Measurements from ENCODE around the gene CDH24.

The CDH24 gene

GRCh38 chr14:23089498-23090253 lies 32.4 kb upstream of the CDH24 start:
- DNase-seq (ENCODE audit: low read depth) = no peak

- no peak for DNase-seq (ENCODE audit: low read depth)
Observed at GRCh38 chr14:23086565-23086964, 29.2 kb upstream of the CDH24 start.

DNA sequence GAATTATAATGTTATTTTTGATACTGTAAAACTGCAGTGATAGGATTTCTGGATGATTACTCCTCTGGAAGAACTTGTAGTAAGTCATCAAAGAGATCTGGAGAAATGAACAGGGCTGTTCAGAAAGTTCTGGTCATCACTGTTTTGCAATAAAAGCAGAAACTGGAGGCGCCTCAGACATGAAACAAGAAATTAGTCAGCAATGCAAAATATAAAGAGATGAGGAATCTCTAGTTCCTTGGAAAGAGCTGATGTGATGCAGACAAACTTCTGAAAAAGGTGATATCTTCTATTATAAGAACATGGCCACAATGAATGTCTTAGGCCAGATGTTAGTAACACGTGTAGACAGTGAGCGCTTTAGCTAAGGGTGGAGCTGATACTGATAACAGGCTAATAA lies 28.1 kb upstream of the CDH24 start:
- no peak for DNase-seq (ENCODE audit: low read depth)

DNA sequence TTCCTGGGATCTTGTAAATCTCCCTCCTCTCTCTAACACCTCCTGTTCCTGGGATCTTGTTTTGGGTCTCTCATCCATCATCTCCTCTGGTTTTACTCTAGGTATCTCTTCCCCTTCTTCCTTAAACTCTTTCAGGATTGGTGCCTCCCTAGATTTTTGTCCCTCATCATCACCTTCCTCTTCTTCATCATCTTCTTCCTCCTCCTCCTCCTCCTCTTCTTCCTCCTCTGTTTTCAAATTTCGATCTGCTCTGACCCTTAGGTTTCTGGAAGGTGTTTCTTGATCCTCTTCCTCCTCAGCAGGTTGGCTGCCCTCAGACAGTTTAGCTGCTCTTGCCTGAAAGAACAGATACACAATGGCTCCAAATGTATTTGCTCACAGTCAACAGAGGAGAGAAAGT lies 23.2 kb upstream of the CDH24 start:
- DNase-seq (ENCODE audit: low read depth) = no peak

GRCh38 chr14:23079716-23080115 lies 22.4 kb upstream of the CDH24 start:
- DNase-seq (ENCODE audit: low read depth) = no peak

GRCh38 chr14:23078692-23079116 lies 21.4 kb upstream of the CDH24 start:
- peak; percentile 98 for DNase-seq (ENCODE audit: low read depth)

- DNase-seq (ENCODE audit: low read depth) = no peak
Observed at GRCh38 chr14:23077962-23078361, 20.6 kb upstream of the CDH24 start.

DNA sequence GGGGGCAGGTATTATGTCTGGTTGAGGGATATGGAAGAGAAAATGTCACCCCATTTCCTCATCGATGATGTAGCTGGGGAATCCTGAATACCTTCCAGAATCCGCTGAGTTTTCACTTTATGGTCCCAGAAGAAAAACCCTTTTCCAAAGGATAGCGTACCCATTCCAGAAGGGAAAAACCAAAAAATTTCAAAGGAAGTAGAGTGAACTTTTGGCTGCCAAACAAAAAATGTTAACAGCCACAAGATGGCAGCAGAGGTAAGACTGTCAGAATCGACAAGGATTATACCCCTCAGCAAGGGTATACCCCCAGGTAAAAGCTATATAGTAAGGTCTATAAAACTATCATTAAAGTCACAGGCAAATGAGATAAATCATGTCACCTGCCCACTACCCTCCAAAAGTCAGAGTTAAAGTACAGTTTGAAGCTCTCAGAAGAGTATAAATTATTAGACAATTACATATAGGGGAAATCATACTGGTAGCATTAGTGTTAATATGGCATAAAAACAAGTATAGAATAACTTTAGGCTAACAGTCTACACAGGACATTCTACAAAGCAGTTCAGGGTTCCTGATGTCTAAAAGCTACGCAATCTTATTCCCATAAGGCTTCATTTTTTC lies 19.6 kb upstream of the CDH24 start:
- DNase-seq (ENCODE audit: low read depth) = no peak

DNA sequence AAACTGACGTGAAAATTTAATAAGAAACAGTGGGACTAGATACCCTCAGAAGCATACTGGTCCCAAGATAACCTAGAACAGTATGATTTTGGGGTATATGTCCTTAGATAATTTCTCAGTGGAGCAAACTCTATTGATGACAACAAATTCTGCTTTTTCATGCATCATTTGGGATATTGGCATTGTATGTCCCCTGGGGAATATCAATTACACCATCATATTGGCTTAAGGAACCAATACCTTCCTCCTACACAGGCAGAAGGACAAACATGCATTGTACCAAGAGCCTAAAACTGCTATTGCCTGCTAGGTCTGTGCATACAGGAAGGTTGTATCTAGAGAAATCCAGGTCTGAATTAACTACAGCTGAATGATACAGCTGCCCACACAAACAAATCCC lies 17.6 kb upstream of the CDH24 start:
- DNase-seq (ENCODE audit: low read depth) = no peak

DNA sequence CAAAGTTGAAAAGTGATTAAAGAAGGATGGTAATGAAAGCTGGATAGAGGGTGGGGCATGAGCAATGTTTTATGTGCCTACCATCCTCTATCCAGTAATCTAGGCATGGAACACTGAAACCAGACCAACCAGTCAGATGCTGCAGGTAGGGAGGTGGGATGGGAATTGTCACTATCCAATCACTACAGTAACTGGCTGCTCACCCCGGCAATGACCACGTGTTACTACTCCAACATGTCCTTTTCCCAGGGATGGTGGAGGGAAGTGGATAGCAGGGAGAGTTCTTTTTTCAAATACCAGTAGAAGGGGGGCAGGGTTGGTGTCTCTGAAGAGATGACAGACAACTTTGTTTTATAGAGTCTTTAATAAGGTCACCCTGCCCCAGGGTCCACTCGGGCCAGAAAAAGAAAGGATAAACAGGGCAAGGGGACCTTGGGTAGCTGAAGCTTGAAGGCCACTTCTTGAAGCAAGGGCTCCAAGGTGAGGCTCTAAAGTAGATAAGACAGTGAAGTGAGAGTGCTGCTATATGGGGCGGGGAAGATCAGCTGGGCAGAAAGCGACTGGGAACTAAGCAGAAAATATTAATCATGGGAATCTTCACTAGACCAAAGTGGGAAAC lies 14.7 kb upstream of the CDH24 start:
- DNase-seq (ENCODE audit: low read depth) = no peak

DNA sequence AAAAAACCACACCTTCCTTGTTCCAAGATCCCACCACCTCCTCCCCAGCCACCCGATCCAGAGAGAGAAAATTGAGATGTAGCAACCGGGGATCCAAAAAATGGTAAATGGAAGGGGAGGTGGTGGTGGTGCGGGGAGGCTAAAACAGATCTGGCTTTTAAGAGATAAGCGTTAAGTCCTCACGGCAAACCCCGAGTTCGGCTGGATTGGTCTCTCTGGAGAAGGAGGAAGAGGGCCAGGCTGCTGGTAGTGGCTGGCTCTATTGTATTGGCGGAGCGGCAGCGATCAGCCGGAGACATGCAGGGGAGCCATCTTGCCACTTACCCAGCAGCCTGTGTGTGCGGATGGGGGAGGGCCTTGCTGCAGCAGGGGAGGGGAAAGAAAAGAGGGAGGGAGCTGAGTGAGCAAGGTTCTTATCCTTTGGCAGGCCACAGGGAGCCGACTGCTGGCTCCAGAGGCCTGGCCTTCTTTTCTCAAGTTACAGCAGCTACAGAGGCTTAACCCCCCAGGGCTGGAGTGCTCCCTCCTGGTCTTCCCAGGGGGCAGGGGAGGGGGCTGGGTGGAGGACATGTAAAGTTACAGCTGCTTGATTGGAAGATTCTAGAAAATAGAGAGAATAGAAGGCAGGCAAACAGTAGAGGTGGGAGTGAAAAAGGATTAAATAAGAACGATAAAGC lies 14.1 kb upstream of the CDH24 start:
- peak; percentile 82 for DNase-seq (ENCODE audit: low read depth)

GRCh38 chr14:23070262-23071129 lies 13.2 kb upstream of the CDH24 start:
- DNase-seq (ENCODE audit: low read depth) = no peak

DNA sequence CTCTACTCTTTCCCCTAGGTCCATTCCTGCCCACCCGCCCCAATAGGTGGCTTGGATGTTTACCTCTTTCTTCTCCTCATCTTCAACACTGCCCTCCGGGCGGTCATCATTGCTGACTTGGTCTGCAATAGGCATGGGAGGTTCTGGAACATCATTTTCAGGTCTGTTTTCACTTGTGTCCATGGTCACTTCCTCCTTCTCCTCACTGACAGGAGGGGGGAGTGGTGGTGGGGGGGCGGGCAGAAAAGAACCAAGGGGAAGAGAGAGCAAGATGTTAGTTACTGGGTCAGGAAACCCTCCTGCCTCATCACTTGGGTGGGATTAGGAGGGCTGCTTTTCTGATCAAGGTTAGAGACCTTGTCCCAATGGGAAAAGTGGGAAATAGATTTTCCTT lies 12.1 kb upstream of the CDH24 start:
- DNase-seq (ENCODE audit: low read depth) = no peak

GRCh38 chr14:23068789-23069412 lies 11.6 kb upstream of the CDH24 start:
- DNase-seq (ENCODE audit: low read depth) = peak; percentile 83

DNA sequence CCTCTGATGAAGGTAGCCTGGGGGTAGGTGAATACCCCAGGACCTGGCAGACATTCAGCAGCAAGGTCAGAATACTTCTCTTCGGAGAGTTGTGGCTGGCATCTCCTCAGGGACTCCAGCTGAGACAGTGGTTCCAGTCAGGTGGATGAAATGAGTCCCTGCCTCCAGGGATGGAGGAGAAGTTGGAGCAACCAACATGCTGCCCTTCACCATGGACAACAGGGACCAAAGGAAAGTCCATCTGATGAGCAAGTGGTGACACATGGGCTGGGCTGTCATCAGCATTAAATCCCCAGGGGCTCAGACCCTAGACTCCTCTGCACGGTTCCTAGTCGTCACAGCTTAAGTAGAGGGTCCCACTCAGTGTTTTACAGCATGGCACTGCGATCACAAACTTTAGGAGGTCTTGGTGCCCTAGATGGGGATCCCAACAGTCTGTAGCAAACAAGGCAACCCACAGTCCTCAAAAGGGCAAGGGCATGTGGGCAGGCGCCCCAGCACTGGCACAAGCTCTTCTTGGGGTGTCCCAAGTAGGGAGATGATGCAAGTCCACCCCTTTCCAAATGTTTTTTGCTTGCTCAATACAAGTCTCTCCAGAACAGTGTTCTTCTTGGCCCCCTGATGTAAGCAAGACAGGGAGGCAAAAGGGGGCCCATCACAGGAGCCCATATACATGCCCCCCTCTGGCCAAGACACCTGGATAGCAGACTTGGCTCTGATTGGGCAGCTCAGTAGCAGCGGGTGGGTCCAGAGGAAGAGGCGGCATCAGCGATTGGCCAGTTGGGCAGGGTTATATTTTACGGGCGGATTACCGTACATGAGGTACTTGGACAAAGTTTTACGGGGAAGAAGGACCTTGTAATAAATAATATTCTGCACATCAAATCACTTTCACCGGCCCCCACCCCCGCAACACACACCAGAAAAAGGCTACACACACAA lies 10.8 kb upstream of the CDH24 start:
- DNase-seq (ENCODE audit: low read depth) = no peak

DNA sequence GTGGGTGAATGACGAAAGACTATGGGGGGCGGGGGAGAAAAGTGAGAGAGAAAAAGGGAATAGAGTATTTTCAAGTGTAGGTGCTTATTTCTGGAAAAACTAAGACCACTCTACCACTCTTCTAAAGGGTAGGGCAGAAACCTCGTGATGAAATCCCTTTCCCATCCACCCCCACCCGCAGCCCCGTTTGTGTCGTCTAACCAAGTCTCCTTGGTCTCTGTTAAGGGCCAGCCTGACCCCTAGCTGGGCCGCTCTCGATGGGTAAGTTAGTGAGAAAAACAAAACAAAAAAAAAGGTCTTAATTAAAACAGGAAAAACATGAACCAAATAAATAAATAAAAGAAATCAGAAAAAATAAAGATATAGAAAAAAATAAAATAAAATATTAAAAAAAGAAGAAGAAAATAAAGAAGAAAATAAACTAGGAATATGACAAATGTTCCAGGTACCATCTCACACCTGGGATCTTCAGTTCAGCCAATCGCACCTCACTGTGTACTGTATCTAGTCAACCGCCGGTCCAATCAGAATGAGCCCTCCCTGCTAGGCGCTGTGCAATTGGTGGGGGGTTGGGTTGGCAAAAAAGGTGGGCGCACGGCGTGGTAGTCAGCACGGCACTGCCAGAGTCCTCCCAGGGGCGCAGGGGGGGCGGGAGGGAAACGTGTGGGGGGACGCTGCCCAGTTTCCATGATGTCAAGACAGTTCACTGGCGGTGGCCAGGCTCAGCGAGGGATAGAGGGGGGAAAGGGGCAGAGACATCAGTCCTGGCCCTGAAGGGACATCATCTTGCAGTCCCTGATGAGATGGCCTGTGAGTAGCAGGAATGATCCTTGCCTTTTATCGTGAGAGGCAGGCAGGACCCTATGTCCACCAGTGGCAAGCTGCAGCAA lies 9.8 kb upstream of the CDH24 start:
- DNase-seq (ENCODE audit: low read depth) = no peak

- DNase-seq (ENCODE audit: low read depth) = no peak
Observed at GRCh38 chr14:23066368-23066767, 9.0 kb upstream of the CDH24 start.

DNA sequence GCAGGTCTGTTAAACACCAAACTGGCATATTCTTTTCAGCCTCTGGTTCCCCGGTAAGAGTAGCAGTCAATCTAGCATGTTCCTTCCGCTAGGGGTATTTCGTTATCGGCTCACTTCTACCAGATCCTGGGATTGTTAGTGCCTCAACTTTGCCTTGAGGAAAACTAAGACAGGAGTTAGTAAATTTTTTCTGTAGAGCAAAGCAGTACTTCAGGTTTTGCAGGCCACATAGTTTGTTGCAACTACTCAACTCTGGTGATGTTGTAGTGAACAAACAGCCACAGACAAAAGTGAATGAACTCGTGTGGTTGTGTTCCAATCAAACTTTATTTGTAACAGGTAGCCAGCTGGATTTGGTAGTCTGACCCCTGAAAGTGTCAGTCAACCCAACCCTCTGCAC lies 6.3 kb upstream of the CDH24 start:
- DNase-seq (ENCODE audit: low read depth) = no peak

DNA sequence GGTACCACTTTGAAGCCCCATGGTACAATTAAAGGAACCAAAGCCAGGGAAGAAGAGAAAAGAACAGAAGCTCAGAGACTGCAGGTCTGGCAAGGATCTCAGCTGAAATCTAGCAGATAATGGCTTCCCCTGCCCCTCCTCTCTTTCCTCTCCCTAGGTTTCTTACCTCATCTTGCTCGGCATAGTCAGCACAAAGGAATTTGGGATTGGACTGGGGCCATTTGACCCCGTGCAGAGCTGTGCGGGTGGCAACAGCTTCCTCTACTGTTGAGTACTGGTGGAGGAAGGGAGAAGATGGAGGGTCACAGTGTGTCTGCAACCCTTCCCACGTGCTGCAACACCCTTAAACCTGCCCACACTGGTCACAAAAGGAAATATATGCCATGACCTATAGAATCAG lies 4.7 kb upstream of the CDH24 start:
- peak; percentile 88 for DNase-seq (ENCODE audit: low read depth)
